Psoas muscle (tissue), 8 donors: ENCODE measurements around the gene NDUFC1. TPM values are rescaled to one million over a fixed set of nuclear protein-coding genes. Genes with fewer than 3 reads are reported as not detected.

ENCODE experiments used
- ATAC-seq, 4 donors: fragments of 200-7000 bp; cut with Tn5 transposase; one replicate each; pipeline ENCODE4 v1.9.1; 2020; ENCODE audit warnings: moderate library complexity in 3 of 4, mild to moderate bottlenecking in 2 of 4
- DNase-seq, 2 donors: peaks; one replicate each; pipeline ENCODE4 v3.0.0-alpha.2; 2020
- H3K27ac ChIP-seq: fragments of 200-600 bp; one replicate; pipeline ENCODE4 v1.8.0; 2022
- H3K27me3 ChIP-seq, 3 donors: fragments of 200-600 bp in 1 of 3; one replicate each; pipeline versions ENCODE4 v1.6.1 to v1.8.0; 2013 to 2022; ENCODE audit warnings: low read length in 2 of 3, mild to moderate bottlenecking in 2 of 3, moderate library complexity in 1 of 3; ENCODE audit not compliant: insufficient read depth in 3 of 3
- H3K36me3 ChIP-seq, 2 donors: fragments of 200-600 bp in 1 of 2; one replicate each; pipeline versions ENCODE4 v1.6.1 to v1.8.0; 2013 to 2022; ENCODE audit warnings: low read depth in 1 of 2, mild to moderate bottlenecking in 1 of 2, moderate library complexity in 1 of 2; ENCODE audit not compliant: insufficient read depth in 1 of 2
- H3K4me1 ChIP-seq: fragments of 200-600 bp; one replicate; pipeline ENCODE4 v1.8.0; 2022
- H3K4me3 ChIP-seq: fragments of 200-600 bp; one replicate; pipeline ENCODE4 v1.8.0; 2022; ENCODE audit warnings: mild to moderate bottlenecking
- H3K9me3 ChIP-seq: fragments of 200-600 bp; one replicate; pipeline ENCODE4 v1.8.0; 2022
- WGBS, 3 donors: extraction: QIAGEN DNeasy Blood & Tissue Kit; methylation state at CpG; one replicate each; pipeline versions ENCODE4 v1.1.6 to v1.1.7; 2013; 5-methylcytosine and 5-hydroxymethylcytosine counted together
- intact Hi-C, 2 donors: fragments of 100-400 bp; cut with DNase I; formaldehyde crosslinking; loops; one replicate each; pipeline versions ENCODE4 v1.11.0 to v1.14.2; 2022
- polyA plus RNA-seq, 3 donors: library from polyadenylated mRNA; stranded (reverse); fragments of 200-250 nt; gene quantifications; one replicate each; pipeline ENCODE4 v1.2.3, GENCODE V29; 2013
- total RNA-seq, 4 donors: library from RNA; stranded (reverse); fragmentation: NEBNext Ultra II Directional in 2 of 4; extraction: Animal tissue kit (Norgen Biotek cat#: 25700) in 2 of 4; gene quantifications; one replicate each; pipeline versions ENCODE4 v1.2.1 to v1.2.4, GENCODE V29; 2021 to 2023
- TF ChIP-seq, protein P1 (sequence below): fragments of 200-600 bp; IDR thresholded peaks from one replicate; pipeline ENCODE4 v1.8.0; 2022; ENCODE audit warnings: antibody characterized with exemption
- donor health status: healthy with polysubstance abuse.
- donor health status: DM: no; HTN: no; CAD: no; lungs with moderate emphysema.
- donor health status: Bipolar disorder and iron deficiency.
- donor health status: healthy.
- donor health status: DM: yes; HTN: yes; CAD: no.
- donor health status: DM: no; HTN: no; CAD: no.
- donor health status: DM: no; HTN: no; CAD: no.
- donor health status: DM: yes; HTN: yes; CAD: no.

The NDUFC1 gene
- total and polyA plus RNA-seq, 7 donors = 77.8 to 143 (median 120) TPM

DNA sequence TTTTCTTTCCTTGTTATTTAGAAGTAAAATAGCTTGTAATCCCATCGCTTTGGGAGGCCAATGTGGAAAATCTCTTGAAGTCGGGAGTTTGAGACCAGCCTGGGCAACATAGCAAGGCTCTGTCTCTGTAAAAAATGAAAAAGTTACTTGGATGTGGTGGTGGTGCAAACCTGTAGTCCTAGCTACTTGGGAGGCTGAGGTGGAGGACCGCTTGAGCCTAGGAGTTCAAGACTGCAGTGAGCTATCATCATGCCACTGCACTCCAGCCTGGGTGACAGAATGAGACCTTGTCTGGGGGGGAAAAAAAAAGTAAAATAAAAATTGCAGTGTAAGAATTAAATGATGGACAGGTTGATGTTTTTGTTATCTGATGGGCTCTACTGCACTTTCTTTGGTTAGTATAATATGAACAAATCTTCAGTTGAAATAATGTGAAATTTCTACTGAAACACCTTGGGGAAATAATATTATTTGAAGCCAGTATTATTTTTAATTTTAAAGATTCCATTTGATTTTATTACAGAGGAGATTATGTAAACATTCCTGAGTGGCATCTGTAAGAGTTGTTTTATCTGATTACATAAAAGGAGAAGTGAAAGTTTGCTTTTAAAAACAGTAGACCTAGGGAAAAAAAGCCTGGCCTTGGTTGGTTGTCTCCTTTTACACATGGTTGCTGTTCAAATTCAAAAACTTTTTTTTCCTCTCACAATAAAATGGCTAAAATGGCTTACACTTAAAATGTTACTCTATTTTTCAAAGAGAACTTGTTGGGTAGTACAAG is 10.5 kb upstream of the NDUFC1 start:
- H3K27me3 ChIP-seq = no peaks in the 10 kb centered on the region
- H3K36me3 ChIP-seq = no peaks in the 10 kb centered on the region
- DNase-seq (no peak), ATAC-seq (no peak)
- no peaks in the 10 kb centered on the region for H3K9me3 ChIP-seq
- no peak overlapping the region for H3K27ac ChIP-seq
- no peak overlapping the region for H3K4me3 ChIP-seq
- 91 to 95% (median 93%) methylated on average over 3 of the region's 3 CpGs for WGBS, 3 donors
- intact Hi-C loops = no loop called here
- peaks cover 19% of the 10 kb centered on the region for H3K4me1 ChIP-seq
- TF ChIP-seq, protein P1, sequence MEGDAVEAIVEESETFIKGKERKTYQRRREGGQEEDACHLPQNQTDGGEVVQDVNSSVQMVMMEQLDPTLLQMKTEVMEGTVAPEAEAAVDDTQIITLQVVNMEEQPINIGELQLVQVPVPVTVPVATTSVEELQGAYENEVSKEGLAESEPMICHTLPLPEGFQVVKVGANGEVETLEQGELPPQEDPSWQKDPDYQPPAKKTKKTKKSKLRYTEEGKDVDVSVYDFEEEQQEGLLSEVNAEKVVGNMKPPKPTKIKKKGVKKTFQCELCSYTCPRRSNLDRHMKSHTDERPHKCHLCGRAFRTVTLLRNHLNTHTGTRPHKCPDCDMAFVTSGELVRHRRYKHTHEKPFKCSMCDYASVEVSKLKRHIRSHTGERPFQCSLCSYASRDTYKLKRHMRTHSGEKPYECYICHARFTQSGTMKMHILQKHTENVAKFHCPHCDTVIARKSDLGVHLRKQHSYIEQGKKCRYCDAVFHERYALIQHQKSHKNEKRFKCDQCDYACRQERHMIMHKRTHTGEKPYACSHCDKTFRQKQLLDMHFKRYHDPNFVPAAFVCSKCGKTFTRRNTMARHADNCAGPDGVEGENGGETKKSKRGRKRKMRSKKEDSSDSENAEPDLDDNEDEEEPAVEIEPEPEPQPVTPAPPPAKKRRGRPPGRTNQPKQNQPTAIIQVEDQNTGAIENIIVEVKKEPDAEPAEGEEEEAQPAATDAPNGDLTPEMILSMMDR = no peak

DNA sequence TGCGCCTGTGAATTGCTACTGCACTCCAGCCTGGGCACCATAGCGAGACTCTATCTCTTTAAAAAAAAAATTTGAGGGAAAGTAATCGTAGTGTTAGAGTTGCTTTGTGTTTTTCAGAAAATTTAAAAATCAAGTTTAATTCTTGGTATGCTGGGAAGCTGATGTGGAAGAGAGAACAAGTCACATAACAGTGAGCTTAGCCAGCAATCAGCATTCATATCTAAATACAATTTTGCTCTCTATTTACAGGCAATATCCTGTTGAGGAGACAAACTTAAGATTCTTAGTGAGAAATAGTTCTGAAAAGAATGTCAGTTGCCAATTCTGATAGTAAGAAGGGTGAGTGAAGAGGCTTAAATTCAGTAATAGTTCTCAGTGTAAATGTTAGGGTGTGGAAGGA is 9.6 kb upstream of the NDUFC1 start:
- no peak overlapping the region for H3K4me3 ChIP-seq
- intact Hi-C loops = no loop called here
- no peaks in the 10 kb centered on the region for H3K36me3 ChIP-seq
- no peak overlapping the region for H3K27ac ChIP-seq
- H3K4me1 ChIP-seq = peaks cover 25% of the 10 kb centered on the region
- H3K27me3 ChIP-seq = no peaks in the 10 kb centered on the region
- WGBS, 3 donors = 78 to 82% (median 80%) methylated on average over 3 of the region's 3 CpGs
- H3K9me3 ChIP-seq = no peaks in the 10 kb centered on the region
- DNase-seq (no peak), ATAC-seq (no peak)
- TF ChIP-seq, protein P1 = no peak

DNA sequence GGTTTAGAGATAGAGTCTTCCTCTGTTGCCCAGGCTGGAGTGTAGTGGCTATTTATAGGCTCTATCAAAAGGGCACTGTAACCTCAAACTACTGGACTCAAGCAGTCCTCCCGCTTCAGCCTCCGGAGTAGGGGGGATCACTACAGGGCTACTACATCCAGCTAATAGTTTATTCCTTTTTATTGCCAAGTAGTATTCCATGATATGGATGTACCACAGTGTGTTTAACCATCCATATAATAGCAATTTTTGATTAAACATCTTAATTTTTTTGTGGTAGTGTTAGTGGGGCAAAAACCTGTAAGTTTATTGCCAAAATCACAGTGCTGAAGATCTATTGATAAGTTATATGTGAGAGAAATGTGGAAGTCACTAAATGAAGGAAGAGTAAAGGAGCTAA is 2.6 kb upstream of the NDUFC1 start:
- DNase-seq = no peak

DNA sequence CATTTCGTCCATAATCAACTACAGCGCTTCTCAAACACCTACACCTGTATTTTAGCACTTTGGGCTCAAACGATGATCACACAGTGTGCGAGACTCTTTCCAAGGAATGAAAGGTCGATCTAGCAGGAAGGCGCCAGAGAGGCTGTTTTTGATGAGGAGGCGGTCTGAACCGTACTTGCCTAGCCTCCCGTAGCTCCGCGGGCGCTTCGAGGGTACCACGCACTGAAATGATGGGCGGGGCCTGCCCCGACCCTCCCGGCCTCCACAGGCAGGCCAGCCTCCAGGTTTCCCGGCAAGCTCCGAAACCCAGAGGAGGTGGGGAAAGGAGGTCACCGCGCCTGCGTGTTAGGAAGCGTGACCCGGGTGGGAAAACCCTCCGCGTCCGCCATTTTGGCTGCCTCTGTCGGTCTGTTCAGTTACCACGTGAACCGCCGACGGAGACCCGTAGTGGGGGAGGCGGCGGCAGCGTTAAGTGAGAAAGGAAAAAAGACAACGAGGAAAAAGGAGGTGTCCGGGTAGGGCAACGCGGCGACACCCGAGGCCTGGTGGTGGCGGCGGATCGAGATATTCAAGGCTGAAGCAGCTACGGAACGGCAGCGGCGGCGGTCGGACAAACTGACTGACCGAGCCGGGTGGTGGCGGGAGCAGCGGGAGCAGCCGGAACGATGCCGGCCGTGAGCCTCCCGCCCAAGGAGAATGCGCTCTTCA is 1.0 kb downstream of the NDUFC1 start, which contains the start of gene NAA15:
Gene NAA15, plus strand, starts transcription at position 393 of the 708 bp plus-strand sequence. Its CDS starts 273 bp downstream, at position 666.
- 0% methylated on average over 53 to 61 of the region's 61 CpGs for WGBS, 3 donors
- intact Hi-C loops = loop anchor here in 1 of 2 donors (5.0 kb wide), 1 partner anchor 34 kb away; no protein-coding TSS in a partner anchor
- no peaks in the 10 kb centered on the region for H3K9me3 ChIP-seq
- no peaks in the 10 kb centered on the region for H3K27me3 ChIP-seq
- TF ChIP-seq, protein P1 = no peak
- peak; percentile 86 to 90 (median 88) for ATAC-seq
- H3K27ac ChIP-seq = peak within 1 kb of the TSS; percentile 99
- peaks cover 40% of the 10 kb centered on the region for H3K4me1 ChIP-seq
- H3K4me3 ChIP-seq = peak within 1 kb of the TSS; percentile 99
- DNase-seq = peak; percentile 98
- no peaks in the 10 kb centered on the region for H3K36me3 ChIP-seq

More for the DNA sequence above, 2.6 kb upstream of the NDUFC1 start:
- no peak overlapping the region for H3K4me3 ChIP-seq
- no peaks in the 10 kb centered on the region for H3K9me3 ChIP-seq
- 94 to 97% (median 94%) methylated on average over 2 of the region's 2 CpGs for WGBS, 3 donors
- H3K4me1 ChIP-seq = peaks cover 31% of the 10 kb centered on the region
- no peaks in the 10 kb centered on the region for H3K27me3 ChIP-seq
- TF ChIP-seq, protein P1 = no peak
- H3K27ac ChIP-seq = peak overlapping the region; percentile 2
- H3K36me3 ChIP-seq = no peaks in the 10 kb centered on the region
- ATAC-seq = no peak
- intact Hi-C loops = loop anchor here in 1 of 2 donors (5.0 kb wide), 1 partner anchor 38 kb away; no protein-coding TSS in a partner anchor
